K562 (cell line): ENCODE measurements around the gene AAMDC. TPM values are rescaled to one million over a fixed set of nuclear protein-coding genes. Genes with fewer than 3 reads are reported as not detected.
A peak's percentile ranks its signal among the peaks of the same experiment; 100 is the strongest.

ENCODE experiments used
- ARID3A ChIP-seq: IDR thresholded peaks from 2 replicates; pipeline ENCODE4 v1.6.1; 2012; ENCODE audit warnings: low read depth, low read length, improper control_type of control experiment, borderline replicate concordance
- ATF1 ChIP-seq, 2 experiments: fragments of 450-650 bp in 1 of 2; IDR thresholded peaks; 2 replicates each; pipeline ENCODE4 v1.6.1; 2016; ENCODE audit warnings: missing compliant biosample characterization in 1 of 2, missing genetic modification characterization in 1 of 2
- DIDO1 ChIP-seq: fragments of 450-650 bp; IDR thresholded peaks from 2 replicates; pipeline ENCODE4 v1.6.1; 2016; ENCODE audit warnings: low read depth, missing biosample characterization, missing genetic modification characterization
- DMBX1 ChIP-seq: fragments of 250-450 bp; sonication (Bioruptor Pico); IDR thresholded peaks from 2 replicates; pipeline ENCODE4 v1.8.0; 2022; ENCODE audit warnings: inconsistent platforms, mild to moderate bottlenecking, moderate library complexity, borderline replicate concordance
- FOXK2 ChIP-seq, 2 experiments: fragments of 450-650 bp; IDR thresholded peaks in 1 of 2; conservative IDR thresholded peaks in 1 of 2; 2 replicates each; pipeline ENCODE4 v1.6.1; 2016; ENCODE audit warnings: low read depth in 2 of 2, mild to moderate bottlenecking in 1 of 2
- GATAD2A ChIP-seq: fragments of 450-650 bp; IDR thresholded peaks from 2 replicates; pipeline ENCODE4 v1.6.1; 2017
- HDGF ChIP-seq: fragments of 450-650 bp; IDR thresholded peaks from 2 replicates; pipeline ENCODE4 v1.6.1; 2016
- IRF9 ChIP-seq: fragments of 450-650 bp; IDR thresholded peaks from 2 replicates; pipeline ENCODE4 v1.6.1; 2016; ENCODE audit warnings: missing biosample characterization, missing genetic modification characterization
- KHSRP ChIP-seq: fragments of 450-650 bp; IDR thresholded peaks from 2 replicates; pipeline ENCODE4 v1.6.1; 2017
- MECOM ChIP-seq: fragments of 250-450 bp; sonication (Bioruptor Pico); IDR thresholded peaks from 2 replicates; pipeline ENCODE4 v1.8.0; 2022; ENCODE audit warnings: inconsistent platforms
- NCOA2 ChIP-seq, 2 experiments: fragments of 450-650 bp; IDR thresholded peaks; 2 replicates each; pipeline ENCODE4 v1.6.1; 2018; ENCODE audit warnings: mild to moderate bottlenecking in 2 of 2, moderate library complexity in 1 of 2; ENCODE audit not compliant: partially characterized antibody in 2 of 2
- PYGO2 ChIP-seq: fragments of 450-650 bp; IDR thresholded peaks from 2 replicates; pipeline ENCODE4 v1.6.1; 2016; ENCODE audit warnings: mild to moderate bottlenecking, missing genetic modification characterization, moderate library complexity, missing compliant biosample characterization
- SP2 ChIP-seq: IDR thresholded peaks from 2 replicates; pipeline ENCODE4 v1.6.1; 2011; ENCODE audit warnings: mild to moderate bottlenecking, low read depth, low read length, moderate library complexity; ENCODE audit not compliant: poor library complexity, severe bottlenecking; ENCODE audit errors: extremely low read depth
- TARDBP ChIP-seq: fragments of 450-650 bp; IDR thresholded peaks from 2 replicates; pipeline ENCODE4 v1.6.1; 2016
- TEAD4 ChIP-seq, 2 experiments: sonication (generic) in 1 of 2; formaldehyde crosslinking in 1 of 2; IDR thresholded peaks; 2 replicates each; pipeline versions ENCODE4 v1.6.1 to v1.8.0; 2012 to 2022; ENCODE audit warnings: borderline replicate concordance in 1 of 2, inconsistent platforms in 1 of 2, low read length in 1 of 2, mild to moderate bottlenecking in 1 of 2, missing genetic modification reagents in 1 of 2
- TRIM24 ChIP-seq, 2 experiments: fragments of 450-650 bp; IDR thresholded peaks; 2 replicates each; pipeline ENCODE4 v1.6.1; 2016
- ZBTB43 ChIP-seq: sonication (generic); formaldehyde crosslinking; IDR thresholded peaks from 2 replicates; pipeline ENCODE4 v1.8.0; 2023; ENCODE audit warnings: mild to moderate bottlenecking, missing genetic modification reagents
- ZFX ChIP-seq: sonication (generic); formaldehyde crosslinking; IDR thresholded peaks from 2 replicates; pipeline ENCODE4 v1.8.0; 2022; ENCODE audit warnings: mild to moderate bottlenecking, missing genetic modification reagents, moderate library complexity
- ZHX1 ChIP-seq: fragments of 150-350 bp; conservative IDR thresholded peaks from 2 replicates; pipeline ENCODE4 v1.6.1; 2014; ENCODE audit warnings: low read length
- ZNF124 ChIP-seq: sonication (generic); formaldehyde crosslinking; IDR thresholded peaks from 2 replicates; pipeline ENCODE4 v1.8.1; 2022; ENCODE audit warnings: missing genetic modification reagents
- polyA plus RNA-seq, 8 experiments: library from polyadenylated mRNA; depleted of rRNA in 4 of 8; stranded (reverse) in 5 of 8; unstranded in 3 of 8; fragments of >200 nt; fragmentation: Nextera tagmentation in 2 of 8; fragmentation: Illumina TruSeq in 1 of 8; extraction: Ambion mirVana in 2 of 8; extraction: Trizol in 1 of 8; gene quantifications; 2 replicates each; pipeline versions ENCODE4 v1.2.1 to v1.2.3, GENCODE V29; 2011 to 2014; ENCODE audit warnings: inconsistent platforms in 1 of 8, missing spikeins in 1 of 8
- total RNA-seq, 7 experiments: library from RNA; depleted of rRNA in 6 of 7; stranded (reverse); fragments of >200 nt in 6 of 7; fragmentation: Illumina TruSeq in 2 of 7; extraction: Trizol in 2 of 7; gene quantifications; 2 replicates each; pipeline versions ENCODE4 v1.2.1 to v1.2.3, GENCODE V29; 2011 to 2021; ENCODE audit warnings: low replicate concordance in 1 of 7
- TF ChIP-seq, protein P1 (sequence below): fragments of 250-450 bp; sonication (Bioruptor Pico); IDR thresholded peaks from 2 replicates; pipeline ENCODE4 v1.8.0; 2022; ENCODE audit warnings: moderate library complexity, mild to moderate bottlenecking, inconsistent platforms

Gene AAMDC
- total and polyA plus RNA-seq, 9 of the 15 experiments (the other 6 are each of a cell fraction or from before 2014, with no cell fraction given), result 10.4 to 40.6 (median 15.6) TPM

GRCh38 chr11:77819411-77819920 is 1.5 kb upstream of the AAMDC start (continued):
- no peak for TF ChIP-seq ZFX (CRISPR knock-in tag)
- no peak for TF ChIP-seq TARDBP
- TF ChIP-seq ZNF124 (CRISPR knock-in tag), result no peak
- no peak for TF ChIP-seq PYGO2 (tag)
- TF ChIP-seq FOXK2 (conservative IDR thresholded peaks at IDR 0.05 in 1 of 2, IDR thresholded peaks at IDR 0.05 in 1 of 2; ENCODE audit: low read depth in 2 of 2), result peak; percentile 67 to 73; a peak in 3 of 4 replicates
- no peak for TF ChIP-seq GATAD2A
- no peak for TF ChIP-seq DMBX1 (CRISPR knock-in tag)
- no peak for TF ChIP-seq ATF1 (CRISPR knock-in tag; IDR thresholded peaks at IDR 0.05)
- TF ChIP-seq ATF1 (tag; IDR thresholded peaks at IDR 0.05), result peak; percentile 45
- TF ChIP-seq IRF9, result no peak
- TF ChIP-seq ZHX1, result no peak
- TF ChIP-seq DIDO1, result no peak
- TF ChIP-seq TEAD4 (IDR thresholded peaks at IDR 0.05; ENCODE audit: low read length), result no peak
- TF ChIP-seq TEAD4 (CRISPR knock-in tag; IDR thresholded peaks at IDR 0.05; ENCODE audit: borderline replicate concordance), result no peak
- TF ChIP-seq NCOA2 (IDR thresholded peaks at IDR 0.05; ENCODE audit: partially characterized antibody in 2 of 2), result no peak
- TF ChIP-seq HDGF, result no peak
- no peak for TF ChIP-seq ZBTB43
- TF ChIP-seq, protein P1, sequence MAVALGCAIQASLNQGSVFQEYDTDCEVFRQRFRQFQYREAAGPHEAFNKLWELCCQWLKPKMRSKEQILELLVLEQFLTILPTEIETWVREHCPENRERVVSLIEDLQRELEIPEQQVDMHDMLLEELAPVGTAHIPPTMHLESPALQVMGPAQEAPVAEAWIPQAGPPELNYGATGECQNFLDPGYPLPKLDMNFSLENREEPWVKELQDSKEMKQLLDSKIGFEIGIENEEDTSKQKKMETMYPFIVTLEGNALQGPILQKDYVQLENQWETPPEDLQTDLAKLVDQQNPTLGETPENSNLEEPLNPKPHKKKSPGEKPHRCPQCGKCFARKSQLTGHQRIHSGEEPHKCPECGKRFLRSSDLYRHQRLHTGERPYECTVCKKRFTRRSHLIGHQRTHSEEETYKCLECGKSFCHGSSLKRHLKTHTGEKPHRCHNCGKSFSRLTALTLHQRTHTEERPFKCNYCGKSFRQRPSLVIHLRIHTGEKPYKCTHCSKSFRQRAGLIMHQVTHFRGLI (CRISPR knock-in tag), result no peak
- TF ChIP-seq TRIM24 (IDR thresholded peaks at IDR 0.05), result peak in 1 of 2 experiments; percentile 18; a peak in 1 of 4 replicates
- no peak for TF ChIP-seq SP2
- no peak for TF ChIP-seq MECOM (CRISPR knock-in tag)
- TF ChIP-seq KHSRP, result no peak
- TF ChIP-seq ARID3A, result no peak
